Measurements from ENCODE around the gene FILIP1. TPM values are rescaled to one million over a fixed set of nuclear protein-coding genes. Genes with fewer than 3 reads are reported as not detected.
"Not testable (repeated sequence)": the region's sequence is repeated elsewhere in the genome, so short reads cannot be mapped to it uniquely, and the experiment has no call there.

The FILIP1 gene
- polyA plus RNA-seq, 1 donor, result 45.4 TPM

DNA sequence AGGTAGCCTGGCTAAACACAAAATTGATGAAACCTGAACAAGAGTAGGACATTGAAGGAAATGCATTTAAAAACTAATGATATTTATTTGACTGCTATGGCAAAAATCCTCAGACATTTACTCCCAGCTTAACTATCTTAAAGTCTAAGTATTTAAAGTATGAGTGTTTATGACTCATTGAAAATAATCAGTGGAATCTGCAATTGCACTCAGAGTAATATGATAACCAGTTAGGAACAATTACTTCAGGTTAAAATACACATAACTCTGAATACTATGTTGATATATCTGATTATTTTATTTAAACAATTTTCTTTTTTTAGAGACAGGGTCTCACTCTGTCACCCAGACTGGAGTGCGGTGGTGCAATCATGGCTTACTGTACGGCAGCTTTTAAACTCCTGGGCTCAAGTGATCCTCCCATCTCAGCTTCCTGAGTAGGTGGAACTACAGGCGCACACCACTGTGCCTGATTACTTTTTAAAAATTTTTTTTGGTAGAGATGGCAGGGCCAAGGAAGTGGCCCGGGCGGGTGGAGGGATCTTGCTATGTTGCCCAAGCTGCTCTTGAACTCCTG lies 43.9 kb downstream of the FILIP1 start:
- DNase-seq, result no peak

DNA sequence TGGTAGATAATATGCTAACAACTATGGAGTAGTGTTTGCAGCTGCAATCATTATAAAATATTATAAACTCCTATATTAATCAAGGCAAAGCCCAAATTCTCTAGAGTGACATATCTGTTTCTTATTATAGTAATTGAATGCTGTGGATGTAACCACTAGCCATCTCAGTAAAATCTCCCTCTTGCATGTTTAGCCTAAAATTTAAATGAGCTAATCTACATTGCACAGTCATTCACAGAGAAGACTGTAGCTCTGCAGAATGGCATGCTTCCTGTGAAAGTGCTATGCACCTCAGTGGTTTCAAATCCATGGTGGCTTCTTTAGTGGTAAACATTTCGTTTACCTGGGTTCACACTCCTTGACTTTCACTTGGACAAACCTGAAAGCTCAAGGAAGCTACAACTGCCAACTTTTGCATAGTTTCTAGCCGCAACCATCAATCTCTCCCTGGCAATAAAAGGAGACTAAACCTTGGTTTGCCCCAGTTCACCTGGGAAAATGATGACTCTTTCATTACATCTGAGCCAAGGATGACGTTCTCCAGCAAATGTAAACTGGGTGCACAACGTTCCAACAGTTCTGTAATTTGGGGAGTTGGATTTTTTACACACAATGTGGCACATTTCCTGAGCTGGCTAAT lies 47.2 kb downstream of the FILIP1 start:
- no peak for DNase-seq

DNA sequence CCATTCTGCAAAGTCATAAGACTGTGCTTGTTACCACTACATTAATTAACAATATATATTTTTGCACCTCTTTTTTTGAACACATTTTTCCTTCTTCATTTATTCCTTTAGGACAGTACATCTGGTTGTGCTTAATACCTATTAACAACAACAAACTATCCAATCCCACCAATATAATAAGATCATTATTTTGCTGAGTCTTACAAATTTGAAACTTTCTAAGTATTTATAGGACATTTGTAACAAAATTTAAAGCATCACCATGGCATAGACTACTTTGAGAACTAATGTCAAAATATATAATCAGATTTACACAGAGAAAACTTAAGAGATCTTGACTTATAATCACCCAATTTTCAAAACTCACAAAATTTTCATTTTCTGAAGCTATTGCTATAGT lies 47.9 kb downstream of the FILIP1 start:
- DNase-seq, result no peak

DNA sequence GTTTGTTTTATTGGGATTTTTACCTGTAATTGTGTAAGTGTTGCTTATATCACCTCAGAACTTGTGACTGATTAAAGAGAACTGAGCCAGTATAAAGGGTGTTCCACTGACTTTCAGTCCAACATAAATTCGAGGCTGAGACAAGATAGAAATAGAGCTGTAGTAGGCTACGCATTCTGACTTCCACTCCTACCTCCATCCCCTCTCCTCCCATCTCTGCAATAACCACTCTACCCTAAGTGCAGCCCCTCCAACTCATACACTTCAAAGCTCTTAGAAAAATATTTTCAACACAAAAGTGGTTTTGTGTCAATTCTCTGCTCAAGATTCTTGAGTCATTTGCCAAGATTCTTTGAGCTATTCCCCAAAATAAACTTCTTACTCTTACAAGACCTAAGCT lies 48.7 kb downstream of the FILIP1 start:
- no peak for DNase-seq

DNA sequence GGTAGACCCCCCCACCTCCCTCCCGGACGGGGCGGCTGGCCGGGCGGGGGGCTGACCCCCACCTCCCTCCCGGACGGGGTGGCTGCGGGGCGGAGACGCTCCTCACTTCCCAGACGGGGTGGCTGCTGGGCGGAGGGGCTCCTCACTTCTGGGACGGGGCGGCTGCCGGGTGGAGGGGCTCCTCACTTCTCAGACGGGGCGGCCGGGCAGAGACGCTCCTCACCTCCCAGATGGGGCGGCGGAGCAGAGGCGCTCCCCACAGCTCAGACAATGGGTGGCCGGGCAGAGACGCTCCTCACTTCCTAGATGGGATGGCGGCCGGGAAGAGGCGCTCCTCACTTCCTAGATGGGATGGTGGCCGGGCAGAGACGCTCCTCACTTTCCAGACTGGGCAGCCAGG lies 51.7 kb downstream of the FILIP1 start:
- DNase-seq, result not testable (repeated sequence)

DNA sequence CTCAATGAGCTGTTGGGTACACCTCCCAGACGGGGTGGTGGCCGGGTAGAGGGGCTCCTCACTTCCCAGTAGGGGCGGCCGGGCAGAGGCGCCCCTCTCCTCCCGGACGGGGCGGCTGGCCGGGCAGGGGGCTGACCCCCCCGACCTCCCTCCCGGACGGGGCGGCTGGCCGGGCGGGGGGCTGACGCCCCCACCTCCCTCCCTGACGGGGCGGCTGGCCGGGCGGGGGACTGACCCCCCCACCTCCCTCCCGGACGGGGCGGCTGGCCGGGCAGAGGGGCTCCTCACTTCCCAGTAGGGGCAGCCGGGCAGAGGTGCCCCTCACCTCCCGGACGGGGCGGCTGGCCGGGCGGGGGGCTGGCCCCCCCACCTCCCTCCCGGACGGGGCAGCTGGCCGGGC lies 52.1 kb downstream of the FILIP1 start:
- not testable (repeated sequence) for DNase-seq

DNA sequence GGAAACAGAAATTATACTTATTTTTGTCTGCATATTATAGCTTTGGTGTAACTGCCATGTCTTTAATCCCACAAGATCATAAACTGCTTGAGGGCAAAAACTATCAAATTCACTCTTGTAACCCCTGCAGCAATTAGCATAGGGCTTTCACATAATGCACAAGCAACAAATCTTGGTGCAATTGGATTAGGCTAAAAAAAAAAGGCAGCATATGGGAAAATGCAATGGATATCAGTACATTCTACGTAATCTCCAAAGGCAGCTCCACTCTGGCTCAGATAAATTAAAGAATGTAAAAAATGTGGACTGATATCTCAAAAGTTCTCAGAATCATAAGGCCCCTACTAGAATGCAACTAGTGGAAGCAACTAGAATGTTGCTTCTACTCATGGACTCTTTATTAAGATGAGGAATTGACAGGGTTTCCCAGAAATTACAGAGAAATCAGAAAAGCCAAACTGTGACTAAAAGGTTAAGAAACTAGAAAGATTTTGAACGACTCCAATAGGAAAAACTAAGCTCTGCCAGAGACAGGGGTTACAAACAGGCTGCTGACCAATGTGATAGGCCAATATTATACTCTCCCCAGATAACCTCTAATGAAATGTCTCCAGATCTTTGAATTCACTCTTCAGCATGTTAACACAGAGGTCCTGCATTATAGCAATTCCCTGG lies 55.0 kb downstream of the FILIP1 start:
- DNase-seq, result no peak

DNA sequence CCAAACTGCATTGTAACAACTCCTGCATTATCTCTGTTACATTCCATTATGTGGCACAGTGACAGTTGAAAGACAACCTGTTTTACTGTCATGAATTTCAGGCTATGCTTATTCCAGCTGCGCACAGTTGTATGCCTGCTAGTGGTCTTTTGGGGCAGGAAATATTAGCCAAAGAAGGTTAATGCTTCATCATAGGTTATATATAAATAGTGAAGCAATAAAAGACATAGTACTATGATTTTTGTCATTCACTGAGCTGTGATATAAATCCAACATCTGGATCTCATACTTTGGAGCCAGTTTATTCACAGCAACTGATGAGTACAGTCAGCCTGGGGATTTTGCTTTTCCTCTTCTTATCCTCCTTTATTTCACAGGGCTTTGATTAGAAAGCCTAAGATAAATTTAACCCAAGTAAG lies 55.6 kb downstream of the FILIP1 start:
- DNase-seq, result peak; percentile 52

DNA sequence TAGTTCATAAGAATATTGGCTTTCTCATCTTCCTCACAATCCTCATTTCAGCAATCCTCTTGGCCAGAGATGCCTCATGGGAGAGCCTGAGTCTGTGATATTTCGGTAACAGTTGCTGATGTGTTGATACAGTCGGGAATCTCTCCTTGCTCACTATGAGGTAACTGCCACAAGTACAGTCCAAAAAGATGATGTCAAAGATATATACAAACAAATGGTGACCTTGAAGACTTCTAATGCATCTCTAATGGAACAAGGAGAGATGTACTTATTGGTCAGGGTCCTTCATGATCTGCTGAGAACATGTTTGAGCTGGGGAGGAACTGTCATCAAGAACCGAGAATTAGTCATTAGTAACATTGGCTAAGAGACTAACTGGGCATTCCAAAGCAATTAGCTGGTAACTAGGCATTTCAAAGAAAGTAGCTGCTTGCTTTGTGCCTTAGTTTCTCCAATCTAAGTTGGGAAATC lies 56.1 kb downstream of the FILIP1 start:
- DNase-seq, result peak; percentile 79

DNA sequence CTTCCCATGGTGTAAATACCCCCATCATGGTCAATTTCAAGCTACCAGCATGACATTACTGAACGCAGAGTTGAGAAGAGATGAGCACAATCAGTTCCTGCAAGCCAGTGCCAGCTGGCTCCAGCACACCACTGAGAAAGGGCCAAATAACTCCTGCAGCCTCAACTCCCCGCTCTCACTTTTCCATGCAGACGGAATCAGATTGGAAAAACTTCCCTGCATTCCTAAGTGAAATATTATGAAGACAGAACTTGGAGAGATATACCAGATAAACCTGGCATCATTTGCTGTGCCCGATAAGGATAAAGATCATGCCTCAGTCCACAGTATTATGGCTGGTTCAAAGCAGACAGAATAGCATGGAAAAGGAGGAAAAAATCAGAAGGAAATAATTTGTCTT lies 56.7 kb downstream of the FILIP1 start:
- peak; percentile 79 for DNase-seq

DNA sequence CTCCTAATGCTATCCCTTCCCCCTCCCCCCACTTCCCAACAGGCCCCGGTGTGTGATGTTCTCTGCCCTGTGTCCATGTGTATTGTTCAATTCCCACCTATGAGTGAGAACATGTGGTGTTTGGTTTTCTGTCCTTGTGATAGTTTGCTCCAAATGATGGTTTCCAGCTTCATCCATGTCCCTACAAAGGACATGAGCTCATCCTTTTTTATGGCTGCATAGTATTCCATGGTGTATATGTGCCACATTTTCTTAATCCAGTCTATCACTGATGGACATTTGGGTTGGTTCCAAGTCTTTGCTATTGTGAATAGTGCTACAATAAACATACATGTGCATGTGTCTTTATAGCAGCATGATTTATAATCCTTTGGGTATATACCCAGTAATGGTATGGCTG lies 60.8 kb downstream of the FILIP1 start:
- not testable (repeated sequence) for DNase-seq

DNA sequence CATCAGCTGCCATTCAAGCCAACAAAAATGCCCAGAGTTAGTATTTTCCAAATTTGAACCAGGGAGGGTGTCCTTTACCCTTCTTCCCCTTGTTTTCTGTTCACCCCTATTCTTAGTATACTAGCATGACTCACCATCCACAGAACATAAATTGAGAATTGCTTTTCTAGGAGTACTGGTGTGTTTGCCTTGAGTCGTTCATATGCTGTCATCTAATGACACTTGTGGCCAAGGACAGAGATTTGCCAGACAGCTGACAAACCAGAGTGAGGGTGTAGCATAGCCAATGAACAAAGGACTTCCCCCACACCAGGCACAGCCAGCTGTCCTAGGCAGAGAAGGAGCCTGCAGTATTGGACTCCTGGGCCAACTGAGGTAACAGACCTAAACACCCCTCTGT lies 62.2 kb downstream of the FILIP1 start:
- DNase-seq, result peak; percentile 31

DNA sequence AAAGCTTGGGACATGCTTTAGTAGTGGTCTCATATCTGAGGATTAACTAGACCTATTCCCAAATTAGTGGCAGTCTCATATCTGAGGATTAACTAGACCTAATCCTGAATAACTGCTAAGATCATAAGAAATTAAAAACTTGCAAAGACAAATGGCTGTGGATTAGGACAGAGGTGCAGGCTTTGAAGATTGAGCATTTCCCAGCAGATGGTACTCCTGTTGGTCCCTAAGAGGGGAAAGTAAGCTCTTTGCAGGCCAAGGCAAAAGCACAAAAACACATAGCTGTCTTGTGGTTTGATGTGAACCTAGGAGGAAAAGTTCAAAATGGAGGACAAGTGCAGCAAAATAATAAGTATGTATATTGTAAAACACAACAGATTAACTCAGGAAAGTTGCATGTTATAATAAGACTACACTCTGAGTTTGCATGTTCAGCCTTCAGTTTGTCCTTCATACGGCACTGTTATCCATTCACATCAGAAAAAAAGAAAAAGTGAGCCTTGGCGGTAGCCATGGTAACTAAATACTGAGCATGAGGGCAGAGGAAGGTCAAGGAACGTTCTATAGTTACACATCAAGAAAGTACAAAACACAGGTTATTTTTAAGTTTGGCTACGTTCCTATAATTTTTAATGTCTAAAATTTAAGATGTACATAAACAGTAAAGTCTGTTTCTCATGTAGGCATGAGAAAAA lies 62.8 kb downstream of the FILIP1 start:
- peak; percentile 38 for DNase-seq

DNA sequence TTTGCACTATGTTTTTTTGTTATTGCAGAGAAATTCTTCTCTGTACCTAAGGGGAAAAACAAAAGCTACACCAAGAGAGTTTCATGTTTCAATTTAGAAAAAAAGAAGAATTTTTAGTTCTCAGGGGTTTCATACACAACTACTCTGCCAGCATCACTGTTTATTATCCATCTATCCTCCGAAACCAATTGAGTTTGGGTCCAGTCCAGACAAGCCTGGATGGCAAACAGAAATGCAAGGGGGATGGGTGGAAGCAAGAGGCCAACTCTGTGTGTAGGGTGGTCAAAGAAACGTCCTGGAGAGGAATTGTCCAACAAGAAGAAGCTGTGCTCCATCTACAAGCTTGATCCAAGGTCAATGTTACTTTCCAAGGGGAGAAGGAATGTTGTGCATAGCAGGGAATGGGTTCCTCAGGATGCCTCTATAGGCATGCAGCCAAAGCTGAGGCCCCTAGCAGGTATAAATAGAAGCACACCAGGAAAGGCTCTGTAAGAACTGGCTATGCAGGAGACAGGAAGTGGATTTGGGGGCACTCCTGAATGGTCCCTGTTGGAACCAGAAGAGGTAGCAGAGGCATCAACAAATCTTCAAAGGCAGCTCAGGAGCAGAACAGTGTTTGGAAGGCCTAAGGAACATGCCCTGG lies 64.4 kb downstream of the FILIP1 start:
- no peak for DNase-seq

DNA sequence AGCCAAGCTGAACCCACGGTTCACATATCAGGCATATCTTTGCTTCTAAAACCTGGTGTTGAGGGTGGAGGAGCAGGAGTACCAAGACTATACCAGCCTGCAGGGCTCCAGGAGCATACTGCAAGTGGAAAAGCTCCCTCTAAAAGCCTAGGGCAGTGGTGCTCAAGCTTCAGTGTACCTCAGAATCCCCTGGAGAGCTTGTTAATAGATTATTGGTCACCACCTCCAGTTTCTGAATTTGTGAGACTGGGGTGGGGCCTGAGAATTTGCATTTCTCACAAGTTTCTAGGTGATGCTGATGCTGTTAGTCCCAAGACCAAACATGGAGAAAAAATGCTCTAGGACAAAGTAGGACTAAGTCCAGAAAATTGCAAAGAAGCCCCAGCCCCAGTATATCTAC lies 65.4 kb downstream of the FILIP1 start:
- no peak for DNase-seq

DNA sequence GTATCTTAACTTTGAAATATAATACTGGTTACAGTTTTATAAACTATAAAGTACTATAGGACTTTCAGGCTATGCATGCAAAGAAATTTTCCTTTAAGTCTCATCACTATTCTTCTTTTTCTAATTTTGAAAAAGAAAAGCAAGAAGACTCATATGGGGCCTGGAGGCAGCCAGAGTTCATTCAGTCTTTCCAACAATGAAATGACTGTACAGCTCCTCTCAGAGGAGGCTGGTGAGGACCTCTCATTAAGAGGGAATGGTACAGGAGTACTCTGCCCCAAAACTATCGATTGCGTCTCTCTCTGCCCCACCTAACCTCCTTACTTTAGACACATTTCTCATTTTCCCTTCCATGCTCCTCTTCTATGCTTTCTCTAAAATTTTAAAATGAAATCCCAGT lies 66.3 kb downstream of the FILIP1 start:
- no peak for DNase-seq

DNA sequence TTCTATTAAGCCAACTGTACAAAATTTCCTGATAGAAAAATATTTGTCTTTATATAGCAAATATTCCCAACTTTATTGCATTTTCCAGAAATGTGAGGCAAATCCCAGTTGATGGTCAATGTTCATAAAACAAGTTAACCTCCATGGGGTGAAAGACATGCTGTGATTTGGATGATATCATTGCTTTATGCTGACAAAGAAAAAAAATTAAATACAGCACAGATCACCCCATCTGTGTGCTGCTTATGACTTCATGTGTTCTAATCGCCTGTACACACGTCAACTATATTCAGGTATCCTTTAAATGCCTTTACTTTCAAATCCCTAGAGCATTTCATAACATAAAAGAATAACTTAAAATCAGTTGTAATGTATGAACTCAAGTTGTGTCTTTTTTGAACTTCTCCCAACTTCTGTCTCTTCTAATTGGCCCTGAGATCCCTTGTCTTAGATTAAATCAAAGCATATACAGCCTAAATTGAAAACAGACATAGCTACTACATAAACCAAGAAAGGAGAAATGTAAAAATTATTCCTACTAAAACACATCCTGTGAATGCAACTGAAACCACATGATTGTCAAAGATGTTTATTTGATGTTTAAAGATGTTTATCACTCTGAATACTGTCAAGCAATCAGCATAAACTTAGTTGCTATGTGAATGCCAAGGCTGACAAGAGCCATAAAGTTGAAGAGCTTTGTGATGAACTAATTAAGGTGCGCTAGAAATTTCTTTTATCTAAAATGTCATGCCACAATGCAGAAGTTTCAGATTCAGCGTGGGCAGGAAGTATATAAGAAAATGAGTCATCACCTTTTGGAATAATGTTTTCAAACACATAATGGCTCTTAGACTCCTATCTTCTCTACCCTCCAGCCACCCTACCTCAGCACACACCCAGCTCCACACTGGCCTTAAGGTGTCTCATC lies 68.7 kb downstream of the FILIP1 start:
- no peak for DNase-seq

DNA sequence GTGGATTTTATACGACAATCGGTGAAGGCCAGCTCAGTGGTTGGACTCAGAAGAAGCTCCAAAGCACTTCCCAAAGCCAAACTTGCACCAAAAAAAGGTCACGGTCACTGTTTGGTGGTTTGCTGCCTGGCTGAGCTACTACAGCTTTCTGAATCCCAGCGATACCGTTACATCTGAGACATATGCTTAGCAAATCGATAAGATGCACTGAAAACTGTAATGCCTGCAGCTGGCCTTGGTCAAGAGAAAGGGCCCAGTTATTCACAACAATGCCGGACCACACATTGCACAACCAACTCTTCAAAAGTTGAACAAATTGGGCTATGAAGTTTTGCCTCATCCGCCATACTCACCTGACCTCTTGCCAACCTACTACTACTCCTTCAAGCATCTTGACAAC lies 70.2 kb downstream of the FILIP1 start:
- no peak for DNase-seq

DNA sequence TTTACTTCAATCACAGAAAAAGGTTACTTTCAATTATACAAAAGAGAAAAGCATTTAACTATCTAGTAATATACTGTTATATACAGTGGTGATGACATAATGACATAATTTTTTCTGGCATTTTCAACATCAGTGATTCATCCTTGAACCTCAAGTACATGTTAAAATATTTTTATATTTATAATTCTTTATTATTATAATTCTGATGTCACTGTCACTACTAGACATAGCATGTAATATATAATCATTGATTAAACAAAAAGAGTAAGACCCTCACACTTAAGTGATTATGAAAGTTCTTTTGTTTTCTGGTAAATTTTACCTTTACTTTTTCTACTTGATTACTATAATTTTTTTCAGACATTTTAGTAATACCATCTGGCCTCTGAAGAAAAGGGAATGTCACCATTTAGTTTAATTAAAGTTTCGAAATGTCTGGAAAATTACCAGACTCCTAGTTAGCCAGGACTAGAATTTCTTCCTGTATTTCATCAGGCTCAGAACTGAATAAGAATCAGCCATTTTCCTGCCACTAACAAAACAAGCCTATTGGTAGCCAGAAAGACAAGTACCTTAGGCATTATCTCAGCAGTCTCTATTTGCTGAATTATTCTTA lies 71.5 kb downstream of the FILIP1 start:
- DNase-seq, result no peak

DNA sequence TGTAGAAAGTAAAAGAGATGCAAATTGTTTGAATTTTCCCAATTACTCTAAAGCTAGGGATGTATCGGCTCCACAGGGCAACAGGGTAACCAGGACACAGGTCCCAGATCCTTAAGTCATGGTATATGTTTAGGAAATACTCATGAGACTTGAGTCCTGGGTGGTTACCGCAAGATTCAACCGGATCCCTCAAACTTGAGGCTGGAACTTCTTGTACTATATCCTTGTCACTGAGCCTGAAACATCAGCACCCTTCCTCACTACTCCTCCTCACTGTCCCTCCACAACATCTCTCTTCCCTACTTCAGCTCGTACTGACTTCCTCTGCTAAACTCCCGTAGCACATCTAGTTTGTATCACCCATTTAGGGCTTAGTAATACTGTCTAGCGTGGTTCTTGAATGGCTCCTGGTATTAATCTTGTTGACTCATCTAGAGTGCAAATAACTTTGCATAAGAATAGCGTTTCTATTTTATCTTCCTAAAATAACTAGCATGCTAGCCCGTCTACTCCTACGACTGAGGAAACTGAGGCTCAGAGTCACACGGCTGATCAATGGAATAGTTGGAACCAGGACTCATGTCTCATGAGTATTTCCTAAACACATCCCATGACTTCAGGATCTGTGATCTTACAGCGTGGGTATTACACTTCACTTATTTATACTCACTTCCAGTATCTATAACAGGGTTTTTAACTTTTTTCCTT lies 72.1 kb downstream of the FILIP1 start:
- no peak for DNase-seq

DNA sequence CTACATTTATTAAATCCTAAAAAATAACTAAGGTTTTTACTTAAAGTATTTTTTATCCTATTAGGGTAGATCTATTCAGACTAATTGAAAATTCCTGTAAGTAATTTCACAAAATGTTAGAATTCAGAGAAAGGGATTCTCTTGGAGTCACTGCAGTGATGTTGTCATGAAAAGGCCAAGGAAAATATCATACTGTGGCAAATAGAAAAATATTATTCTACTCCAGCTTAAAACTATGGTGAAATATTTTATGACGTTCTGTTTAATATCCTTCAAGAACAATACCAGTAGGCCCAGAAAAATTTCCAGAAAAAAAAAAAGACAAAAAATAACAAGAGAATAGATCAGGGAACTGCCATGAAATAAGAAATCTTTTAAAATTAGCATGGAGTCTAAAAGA lies 73.6 kb downstream of the FILIP1 start:
- DNase-seq, result no peak

Data from hindlimb muscle (tissue), 1 donor.